ENCODE data around the gene MDFI.

MDFI gene

DNA sequence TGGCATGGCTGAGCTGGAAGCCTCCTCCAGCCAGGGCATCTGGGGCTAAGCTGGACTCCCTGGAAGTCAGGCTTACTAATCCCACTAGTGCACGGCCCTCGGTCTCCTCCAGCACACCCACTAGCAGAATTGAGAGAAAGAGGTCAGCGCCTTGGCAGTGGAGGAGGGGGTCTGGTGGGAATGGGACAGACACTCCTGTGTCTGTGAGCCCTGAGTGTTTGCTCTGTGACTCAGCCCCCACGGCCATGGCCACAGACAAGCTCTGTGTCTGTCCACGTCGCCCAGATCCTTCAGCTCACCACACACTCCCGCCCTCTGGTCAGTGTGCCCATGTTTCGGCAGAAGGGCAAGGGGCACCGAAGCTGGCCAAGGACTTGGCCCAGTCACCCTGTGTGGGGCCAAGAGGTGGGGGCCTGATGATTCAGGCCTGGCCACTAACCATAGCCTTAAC is 8.8 kb downstream of the MDFI start:
- in situ Hi-C loops (cut with MboI; ENCODE audit: low sequenced_read_pairs) = no loop called here

DNA sequence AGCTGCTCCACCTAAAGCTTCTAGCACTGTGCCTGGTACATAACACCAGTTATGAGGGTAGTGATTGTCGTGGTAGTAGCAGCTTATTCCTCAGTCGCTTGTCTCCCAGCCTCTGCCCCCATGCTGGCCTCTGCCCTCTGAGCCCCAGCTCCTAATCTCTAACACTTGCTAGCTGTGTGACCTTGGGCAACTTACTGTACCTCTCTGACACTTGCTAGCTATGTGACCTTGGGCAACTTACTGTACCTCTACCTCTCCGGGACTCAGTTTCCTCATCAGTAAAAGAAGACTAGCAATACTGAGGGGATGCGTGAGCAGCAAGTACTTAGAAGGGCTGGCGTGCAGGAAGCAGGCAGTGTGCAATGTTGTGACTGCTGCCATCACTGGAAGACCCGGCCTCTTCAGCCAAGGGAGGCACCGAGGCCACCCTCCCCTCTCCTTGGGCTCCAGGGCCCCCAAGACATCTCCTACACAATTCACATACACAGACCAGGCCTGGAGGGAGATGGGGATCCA is 9.9 kb downstream of the MDFI start:
- in situ Hi-C loops (cut with MboI; ENCODE audit: low sequenced_read_pairs) = no loop called here

DNA sequence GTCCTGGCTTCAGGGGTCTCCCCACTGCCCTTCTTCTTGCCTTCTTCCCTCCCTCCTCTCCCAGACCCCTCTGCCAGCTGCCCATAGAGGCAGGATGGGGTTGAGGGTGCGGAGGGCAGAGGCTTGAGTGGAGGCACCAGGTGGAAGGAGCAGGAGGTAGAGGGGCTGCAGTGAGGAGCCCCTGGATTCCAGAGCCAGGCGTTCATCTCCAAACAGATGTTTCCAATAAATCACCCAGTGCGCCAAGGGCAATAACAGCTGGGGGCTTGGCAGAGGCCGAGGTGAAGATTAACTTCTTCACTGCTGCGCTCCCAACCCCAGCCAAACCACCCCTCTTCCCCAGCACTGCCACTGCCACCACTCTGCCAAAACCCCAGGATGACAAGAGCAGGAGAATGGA is 10.7 kb downstream of the MDFI start:
- in situ Hi-C loops (cut with MboI; ENCODE audit: low sequenced_read_pairs) = no loop called here

DNA sequence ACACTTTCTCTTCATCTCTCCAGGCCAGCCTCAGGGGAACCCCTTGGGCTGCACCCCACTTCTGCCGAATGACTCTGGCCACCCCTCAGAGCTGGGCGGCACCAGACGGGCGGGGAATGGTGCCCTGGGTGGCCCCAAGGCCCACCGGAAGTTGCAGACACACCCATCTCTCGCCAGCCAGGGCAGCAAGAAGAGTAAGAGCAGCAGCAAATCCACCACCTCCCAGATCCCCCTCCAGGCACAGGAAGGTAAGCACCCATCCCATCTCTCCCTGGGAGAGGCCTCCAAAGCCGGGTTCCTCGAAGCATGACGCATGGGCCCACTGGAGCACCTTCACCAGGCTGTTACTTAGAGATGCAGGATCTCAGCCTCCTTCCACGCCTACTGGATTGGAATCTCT is 11.3 kb downstream of the MDFI start:
- in situ Hi-C loops (cut with MboI; ENCODE audit: low sequenced_read_pairs) = no loop called here

DNA sequence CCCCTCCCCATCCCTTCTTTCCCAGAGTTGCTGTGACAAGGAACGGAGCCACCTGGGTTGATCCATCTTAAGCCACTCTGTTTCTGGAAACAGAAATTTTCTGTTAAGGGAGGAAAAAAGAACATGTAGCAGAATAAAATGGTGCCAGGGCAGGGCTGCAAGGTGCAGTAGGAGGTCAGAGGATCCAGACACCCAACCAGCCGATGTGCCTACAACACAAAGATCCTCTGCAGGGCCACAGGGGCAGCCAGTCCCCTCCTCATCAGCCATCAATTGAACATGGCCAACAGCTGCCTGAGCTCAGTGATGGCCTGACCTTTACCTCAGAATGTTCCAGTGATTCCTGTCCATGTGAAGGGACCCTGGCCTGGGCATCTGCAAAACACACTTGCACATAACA is 11.9 kb downstream of the MDFI start:
- in situ Hi-C loops (cut with MboI; ENCODE audit: low sequenced_read_pairs) = no loop called here

DNA sequence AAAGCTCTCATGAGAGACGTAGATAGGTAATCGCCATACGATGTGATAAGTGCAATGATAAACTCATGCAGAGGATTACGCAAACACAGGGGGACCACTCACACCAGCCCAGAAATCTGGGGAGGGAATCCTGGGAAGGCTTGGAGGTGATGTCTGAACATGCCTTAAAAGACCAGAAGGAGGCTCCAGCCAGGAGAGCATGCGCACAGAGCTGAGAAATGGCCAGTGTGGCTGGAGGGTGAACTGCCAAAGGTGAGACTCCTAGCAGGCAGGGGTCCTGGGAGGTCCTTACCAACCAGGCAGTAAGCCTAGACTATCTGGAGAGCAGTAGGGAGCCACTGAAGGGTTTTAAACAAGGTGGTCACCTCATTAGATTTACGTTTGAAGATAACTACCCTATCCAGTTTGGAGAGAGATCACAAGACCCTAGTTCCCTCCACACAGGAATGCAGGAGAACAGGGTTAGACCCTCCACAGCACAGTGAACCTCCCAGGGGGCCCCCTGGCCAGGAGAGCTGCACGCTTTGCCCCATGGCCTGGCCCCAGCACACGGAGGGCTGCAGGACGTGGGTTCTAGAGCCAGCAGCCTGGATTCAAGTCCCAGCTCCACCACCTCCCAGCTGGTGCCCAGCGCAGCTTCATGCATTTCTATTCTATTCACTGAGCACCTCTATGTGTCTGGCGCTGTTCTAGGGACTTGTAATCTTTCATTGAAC is 13.1 kb downstream of the MDFI start:
- in situ Hi-C loops (cut with MboI; ENCODE audit: low sequenced_read_pairs) = no loop called here

DNA sequence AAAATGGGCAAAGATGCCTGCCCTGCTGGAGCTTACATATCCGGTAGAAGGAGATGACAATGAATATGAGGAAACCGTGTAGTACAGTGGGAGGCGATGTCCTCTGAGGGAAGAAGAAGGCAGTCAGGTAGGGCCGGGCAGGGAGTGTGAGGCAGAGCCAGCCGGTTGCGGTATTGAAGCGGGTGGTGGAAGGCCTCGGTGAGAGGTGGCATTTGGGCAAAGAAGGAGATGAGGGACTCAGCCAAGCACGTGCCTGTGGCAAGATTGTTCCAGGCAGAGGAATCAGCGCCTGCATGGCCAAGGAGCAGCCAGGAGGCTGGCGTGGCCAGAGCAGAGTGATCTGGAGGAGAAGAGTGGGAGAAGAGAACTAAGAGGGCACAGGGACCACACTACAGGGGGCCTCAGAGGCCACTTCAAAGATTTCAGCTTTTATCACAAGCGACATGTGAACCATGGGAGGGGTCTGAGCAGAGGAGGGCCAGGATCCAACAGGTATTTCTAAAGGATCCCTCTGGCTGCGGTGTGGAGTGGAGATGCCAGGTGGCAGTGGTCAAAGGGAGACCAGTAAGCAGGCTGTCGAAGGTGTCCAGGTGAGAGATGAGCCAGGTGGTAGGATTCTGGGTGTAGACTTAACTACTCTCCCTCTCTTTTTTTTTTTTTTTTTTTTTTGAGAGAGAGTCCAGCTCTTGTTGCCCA is 13.8 kb downstream of the MDFI start:
- in situ Hi-C loops (cut with MboI; ENCODE audit: low sequenced_read_pairs) = no loop called here

DNA sequence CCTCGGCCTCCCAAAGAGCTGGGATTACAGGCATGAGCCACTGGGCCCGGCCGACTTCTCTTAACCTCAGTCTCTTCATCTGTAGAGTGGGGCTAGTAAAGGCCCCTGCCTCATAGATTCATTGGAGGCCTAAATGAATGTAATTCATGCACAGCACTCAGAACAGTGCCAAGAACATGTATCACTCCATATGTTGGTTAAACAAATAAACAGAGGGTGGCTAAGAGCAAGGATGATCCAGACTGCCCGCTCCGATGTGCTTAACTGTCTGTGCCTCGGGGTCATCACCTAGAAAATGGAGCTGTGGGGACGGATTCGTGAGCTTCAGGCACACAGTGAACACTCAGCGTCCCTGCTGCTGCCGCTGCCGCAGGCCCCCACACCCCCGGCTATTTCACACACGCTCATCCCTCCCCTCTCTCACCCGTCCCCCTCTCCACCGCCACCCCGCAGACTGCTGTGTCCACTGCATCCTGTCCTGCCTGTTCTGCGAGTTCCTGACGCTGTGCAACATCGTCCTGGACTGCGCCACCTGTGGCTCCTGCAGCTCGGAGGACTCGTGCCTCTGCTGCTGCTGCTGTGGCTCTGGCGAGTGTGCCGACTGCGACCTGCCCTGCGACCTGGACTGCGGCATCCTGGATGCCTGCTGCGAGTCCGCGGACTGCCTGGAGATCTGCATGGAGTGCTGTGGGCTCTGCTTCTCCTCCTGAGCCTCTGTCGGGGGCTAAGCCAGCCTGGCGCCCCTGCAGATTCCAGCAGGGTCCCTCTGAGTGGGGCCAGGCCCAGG is 14.8 kb downstream of the MDFI start:
- in situ Hi-C loops (cut with MboI; ENCODE audit: low sequenced_read_pairs) = no loop called here

DNA sequence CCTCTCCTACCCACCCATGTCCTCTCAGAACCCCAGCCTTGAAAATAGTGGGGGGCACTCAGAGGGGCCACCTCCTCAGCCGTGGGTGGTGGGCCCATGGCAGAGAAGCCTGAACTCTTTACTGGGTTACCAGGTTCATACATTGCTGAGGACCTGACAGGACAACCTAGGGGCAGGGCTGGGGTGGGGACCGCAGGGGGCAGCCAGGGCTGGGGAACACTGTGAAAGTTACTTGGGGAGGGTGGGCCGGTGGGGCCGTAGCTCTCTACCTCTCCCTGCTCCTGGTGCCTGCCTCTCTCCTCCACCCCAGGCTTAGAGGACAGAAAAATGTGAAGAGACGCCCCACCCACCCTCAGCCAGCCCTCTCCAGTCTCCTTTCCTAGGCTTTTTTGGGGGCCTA is 15.4 kb downstream of the MDFI start:
- in situ Hi-C loops (cut with MboI; ENCODE audit: low sequenced_read_pairs) = no loop called here

DNA sequence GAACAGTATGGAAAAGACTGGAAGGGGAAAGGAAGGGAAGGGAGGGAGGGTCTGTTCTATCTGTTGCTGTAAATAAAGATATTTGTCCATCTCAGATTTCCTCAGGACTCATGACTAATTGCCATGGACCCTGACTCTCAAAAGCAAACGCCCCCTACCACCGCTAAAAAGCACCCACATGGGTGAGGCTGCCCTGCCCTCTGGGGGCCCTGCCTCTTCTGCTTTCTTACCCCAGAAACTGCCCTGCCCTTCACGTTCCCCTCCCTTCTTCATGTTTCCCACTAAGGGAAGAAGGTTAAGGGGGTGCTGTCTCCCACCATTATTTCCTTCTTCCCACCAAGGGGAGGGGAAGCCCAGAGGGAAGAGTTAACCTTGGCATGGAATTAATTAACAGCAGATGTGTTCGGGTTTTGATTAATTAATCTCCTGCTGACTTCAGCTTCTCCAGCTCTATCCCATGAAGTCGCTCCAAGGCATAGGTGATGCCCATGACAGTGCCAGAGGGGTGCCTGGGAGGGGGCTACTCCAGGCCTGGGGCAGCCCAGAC is 16.0 kb downstream of the MDFI start:
- in situ Hi-C loops (cut with MboI; ENCODE audit: low sequenced_read_pairs) = no loop called here

DNA sequence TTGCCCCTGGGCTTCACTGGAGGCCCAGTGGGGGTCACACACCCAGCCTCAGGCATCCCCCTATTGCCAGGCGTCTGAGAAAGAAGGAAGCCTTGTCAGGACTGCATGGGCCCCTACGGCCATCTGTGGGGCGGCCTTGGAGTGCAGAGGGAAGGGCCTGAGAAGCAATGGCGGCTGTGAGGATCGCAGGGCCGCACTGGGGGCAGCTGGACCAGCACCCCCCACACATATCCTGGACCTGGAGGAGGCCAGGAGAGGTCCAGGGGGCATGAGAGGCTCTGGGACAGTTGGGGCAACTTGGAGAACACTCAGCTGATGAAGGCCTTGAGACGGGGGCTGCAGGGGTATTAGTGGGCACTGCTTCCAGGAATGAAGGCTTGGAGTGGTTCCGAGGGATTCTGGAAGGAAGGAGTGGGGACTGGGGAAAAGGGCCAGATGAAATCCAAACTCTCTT is 16.5 kb downstream of the MDFI start:
- in situ Hi-C loops (cut with MboI; ENCODE audit: low sequenced_read_pairs) = no loop called here

DNA sequence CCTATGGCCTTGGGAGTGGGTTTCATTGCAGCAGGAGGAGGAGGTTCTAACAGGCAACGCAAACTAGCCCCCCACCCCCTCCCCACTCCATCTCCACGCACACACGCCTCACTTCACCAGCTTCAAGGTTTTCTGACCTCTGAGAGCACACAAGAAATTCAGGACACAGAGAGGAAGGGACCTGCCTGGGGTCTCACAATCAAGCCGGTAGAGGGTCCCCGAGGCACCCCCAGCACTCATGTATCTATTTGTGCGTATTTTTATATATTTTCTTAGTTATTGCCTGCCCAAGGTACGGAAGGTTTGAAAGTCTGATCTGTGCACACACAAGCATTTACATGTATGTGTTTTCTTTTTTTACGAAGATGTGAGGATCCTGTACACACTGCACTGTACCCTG is 16.9 kb downstream of the MDFI start:
- in situ Hi-C loops (cut with MboI; ENCODE audit: low sequenced_read_pairs) = no loop called here

DNA sequence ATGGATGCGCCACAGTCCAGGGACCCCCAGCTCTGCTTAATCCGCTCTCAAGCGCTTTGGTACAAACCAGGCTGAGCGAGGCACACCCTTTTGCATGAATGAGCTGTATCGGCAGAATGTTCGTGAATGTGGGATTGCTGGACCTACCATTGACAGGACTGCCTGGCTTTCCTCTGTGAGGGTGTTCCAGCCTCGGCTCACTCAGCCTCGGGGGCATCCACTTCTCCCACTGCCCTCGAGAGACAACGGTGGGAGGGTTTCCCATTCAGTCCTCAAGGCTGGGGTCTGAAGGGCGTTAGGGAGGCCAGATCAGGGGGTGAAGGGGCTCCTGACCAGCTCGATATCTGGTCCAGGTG is 17.4 kb downstream of the MDFI start:
- in situ Hi-C loops (cut with MboI; ENCODE audit: low sequenced_read_pairs) = no loop called here

DNA sequence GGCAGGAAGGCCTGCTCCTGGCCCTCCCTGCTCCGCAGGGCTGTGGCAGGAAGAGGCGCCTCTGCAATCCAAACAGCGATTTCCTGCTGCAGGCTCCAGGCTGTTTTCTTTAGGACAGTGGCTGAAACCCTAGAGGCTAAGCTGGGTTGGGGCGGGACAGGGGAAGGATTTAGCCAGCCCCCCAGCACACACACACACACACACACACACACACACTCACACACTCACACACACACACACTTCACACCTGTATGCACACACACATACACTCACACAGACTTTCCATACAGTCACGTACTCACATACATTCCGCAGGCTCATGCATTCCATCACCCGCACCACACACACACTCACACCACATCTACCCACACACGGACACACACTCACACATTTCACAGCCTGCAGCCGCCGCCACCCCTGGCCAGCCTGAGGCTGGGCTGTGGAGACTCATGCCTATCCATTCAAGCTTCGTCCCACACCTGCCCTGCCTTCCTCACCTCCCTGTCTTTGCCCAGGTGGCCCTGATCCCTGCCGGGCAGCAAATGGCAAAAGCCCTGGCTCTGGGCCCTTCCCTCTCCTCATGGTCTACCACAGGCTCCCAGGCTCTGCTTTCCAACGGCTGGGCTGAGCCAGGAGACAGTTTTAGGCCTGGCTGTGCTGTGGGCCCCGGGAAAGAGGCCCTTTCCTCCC is 17.9 kb downstream of the MDFI start:
- in situ Hi-C loops (cut with MboI; ENCODE audit: low sequenced_read_pairs) = no loop called here

DNA sequence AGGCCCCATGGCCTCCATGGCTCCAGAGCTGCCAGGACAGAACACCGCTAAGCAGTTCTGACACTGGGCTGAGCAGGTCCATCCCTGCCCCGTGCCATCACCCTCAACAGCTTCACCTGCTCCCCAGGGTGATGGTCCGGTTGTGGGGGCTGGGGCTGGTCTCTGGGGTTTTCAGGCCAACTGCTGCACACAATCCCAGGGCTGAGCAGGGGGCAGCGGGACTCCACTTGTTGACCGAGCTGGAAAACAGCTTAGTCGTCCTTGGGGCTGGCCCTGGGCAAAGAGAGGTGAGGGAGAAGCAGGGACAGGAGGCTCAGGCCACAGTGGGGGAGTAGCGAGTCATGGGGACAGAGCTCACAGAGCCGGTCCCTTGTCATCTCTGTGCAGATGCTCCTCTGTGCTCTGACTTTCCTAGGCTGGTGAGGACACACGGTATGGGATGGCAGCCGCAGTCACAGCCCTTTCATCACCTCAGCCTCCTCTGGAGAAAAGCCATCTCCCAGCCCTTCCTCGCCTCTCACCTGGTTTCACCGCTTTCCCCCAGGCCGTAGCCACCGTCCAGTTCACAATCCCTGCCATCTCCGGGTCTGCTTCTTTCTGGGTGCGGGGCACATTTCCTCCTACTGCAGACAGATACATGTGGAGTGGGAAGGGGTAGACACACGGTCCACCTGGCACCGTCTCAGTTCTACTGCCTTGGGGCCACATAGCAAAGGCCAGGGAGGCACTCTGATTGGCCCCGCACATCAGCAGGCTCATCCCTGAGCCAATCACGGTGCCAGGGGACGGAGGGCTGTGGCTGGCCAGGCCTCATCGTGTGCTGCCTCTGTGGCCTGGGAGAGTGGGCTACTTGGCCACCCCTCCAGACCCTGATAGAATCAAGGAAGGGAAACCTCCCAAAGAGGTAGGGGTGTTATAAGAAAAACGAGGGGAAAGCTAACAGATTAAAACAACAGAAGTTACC is 19.1 kb downstream of the MDFI start:
- in situ Hi-C loops (cut with MboI; ENCODE audit: low sequenced_read_pairs) = no loop called here

DNA sequence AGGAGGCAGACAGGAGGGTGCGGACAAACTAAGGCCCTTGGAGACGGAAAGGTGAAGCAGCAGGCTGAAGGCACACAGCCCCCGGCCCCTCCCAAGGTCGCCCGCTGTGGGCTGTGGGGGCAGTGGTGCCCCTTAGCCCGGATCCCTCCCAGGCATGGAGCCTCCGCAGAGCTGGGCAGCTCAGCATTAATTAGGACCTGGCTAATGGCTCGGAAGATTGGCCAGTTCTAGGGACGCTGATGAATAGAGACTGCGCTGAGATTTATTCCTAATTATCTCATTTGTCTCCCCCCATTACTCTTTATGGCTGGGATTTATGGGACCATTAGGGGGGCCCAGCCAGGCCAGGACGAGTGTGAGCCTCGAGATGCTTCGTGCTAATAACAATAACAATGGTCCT is 20.4 kb downstream of the MDFI start:
- in situ Hi-C loops (cut with MboI; ENCODE audit: low sequenced_read_pairs) = no loop called here

DNA sequence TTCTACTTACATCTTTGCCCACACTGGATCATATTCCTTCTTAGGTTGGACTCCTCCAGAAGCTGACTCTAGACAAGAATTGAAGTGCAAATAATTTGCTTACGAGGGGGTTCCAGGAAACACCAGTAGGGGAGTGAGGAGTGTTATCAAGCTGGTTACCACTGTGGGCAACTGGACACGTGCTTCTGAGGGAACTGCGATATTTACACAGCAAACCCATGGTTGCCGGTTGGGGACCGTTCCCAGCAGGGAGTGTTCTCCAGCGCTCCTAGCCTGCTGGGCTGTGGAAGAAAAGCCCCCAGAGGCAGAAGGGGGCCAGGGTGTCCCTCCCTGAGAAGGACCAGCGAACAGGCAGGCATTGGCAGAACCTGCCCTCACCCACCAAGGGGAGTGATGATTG is 21.7 kb downstream of the MDFI start:
- in situ Hi-C loops (cut with MboI; ENCODE audit: low sequenced_read_pairs) = no loop called here

DNA sequence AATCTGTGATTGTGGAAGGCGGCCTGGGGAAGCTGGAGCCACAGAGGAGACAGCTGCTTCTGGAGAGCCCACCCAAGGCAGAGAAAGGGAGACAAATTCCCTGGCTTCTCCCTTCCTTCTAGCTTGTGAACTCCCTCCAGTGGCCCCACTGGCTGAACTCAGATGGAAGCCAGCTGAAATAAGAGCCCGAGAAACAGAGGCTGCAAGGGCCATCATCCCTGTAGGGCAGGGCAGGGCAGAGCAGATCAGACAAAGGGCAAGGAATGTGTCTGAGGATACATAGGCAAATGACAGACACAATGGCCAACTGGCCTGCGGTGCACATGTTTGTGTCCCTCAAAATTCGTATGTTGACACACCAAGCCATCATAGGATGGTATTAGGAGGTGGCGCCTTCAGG is 25.3 kb downstream of the MDFI start:
- in situ Hi-C loops (cut with MboI; ENCODE audit: low sequenced_read_pairs) = no loop called here

DNA sequence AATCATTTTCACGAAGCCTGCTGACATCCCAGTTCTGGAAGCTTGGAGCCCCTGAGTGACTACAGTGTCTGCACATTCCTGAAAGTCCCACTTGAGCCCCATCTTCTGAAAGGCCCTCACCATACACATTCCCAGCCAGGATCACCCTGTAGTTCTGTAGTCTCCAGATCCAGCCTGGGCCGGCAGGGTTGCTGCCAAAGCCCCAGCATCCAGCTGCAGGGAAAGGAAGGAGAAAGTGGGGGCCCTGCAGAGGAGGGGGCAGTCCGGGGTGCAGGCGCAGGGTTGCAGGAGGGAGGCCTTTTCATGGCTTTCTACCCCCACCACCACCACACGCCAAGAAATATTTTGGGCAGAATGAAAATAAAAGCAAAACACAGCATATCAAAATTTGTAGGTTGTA is 26.0 kb downstream of the MDFI start:
- in situ Hi-C loops (cut with MboI; ENCODE audit: low sequenced_read_pairs) = no loop called here

DNA sequence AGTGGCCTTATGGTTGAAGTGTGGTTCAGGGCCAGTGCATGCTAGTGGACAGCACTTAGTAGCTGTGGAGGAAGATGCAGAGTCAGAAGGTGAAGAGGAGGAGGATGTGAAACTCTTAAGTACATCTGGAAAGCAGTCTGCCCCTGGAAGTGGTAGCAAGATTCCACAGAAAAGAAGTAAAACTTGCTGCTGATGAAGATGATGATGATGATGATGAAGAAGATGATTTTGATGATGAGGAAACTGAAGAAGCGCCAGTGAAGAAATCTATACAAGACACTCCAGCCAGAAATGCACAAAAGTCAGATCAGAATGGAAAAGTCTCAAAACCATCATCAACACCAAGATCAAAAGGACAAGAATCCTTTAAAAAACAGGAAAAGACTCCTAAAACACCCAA is 28.9 kb downstream of the MDFI start:
- in situ Hi-C loops (cut with MboI; ENCODE audit: low sequenced_read_pairs) = no loop called here
